Stimulated activated CD8-positive, alpha-beta memory T cell treated with anti-CD3 and anti-CD28 coated beads, Interleukin-2, amount 100 ng/mL, for 48 hours (primary cell): ENCODE measurements around the gene PNLIPRP1.

ENCODE experiments used
- DNase-seq, 2 donors: peaks; one replicate each; pipeline ENCODE4 v3.0.0-alpha.2; 2020; ENCODE audit warnings: low read depth in 2 of 2

Gene PNLIPRP1

GRCh38 chr10:116631871-116632295 lies 41.1 kb downstream of the PNLIPRP1 start:
- DNase-seq: no peak

GRCh38 chr10:116632596-116633215 lies 41.9 kb downstream of the PNLIPRP1 start:
- DNase-seq: no peak

GRCh38 chr10:116633216-116633600 lies 42.4 kb downstream of the PNLIPRP1 start:
- no peak for DNase-seq

GRCh38 chr10:116634126-116634975 lies 43.6 kb downstream of the PNLIPRP1 start:
- DNase-seq: no peak

- no peak for DNase-seq
Measured at GRCh38 chr10:116636385-116636784, 45.6 kb downstream of the PNLIPRP1 start.

- DNase-seq: no peak
Measured at GRCh38 chr10:116636976-116637375, 46.2 kb downstream of the PNLIPRP1 start.

GRCh38 chr10:116637830-116638229 lies 47.1 kb downstream of the PNLIPRP1 start:
- no peak for DNase-seq

GRCh38 chr10:116646502-116646901 lies 55.7 kb downstream of the PNLIPRP1 start:
- no peak for DNase-seq

GRCh38 chr10:116648903-116649302 lies 58.1 kb downstream of the PNLIPRP1 start:
- no peak for DNase-seq

GRCh38 chr10:116653885-116654284 lies 63.1 kb downstream of the PNLIPRP1 start:
- no peak for DNase-seq

- no peak for DNase-seq
Measured at GRCh38 chr10:116654816-116655215, 64.1 kb downstream of the PNLIPRP1 start.

- DNase-seq: no peak
Measured at GRCh38 chr10:116655568-116655967, 64.8 kb downstream of the PNLIPRP1 start.

- no peak for DNase-seq
Measured at GRCh38 chr10:116656044-116656443, 65.3 kb downstream of the PNLIPRP1 start.

- no peak for DNase-seq
Measured at GRCh38 chr10:116657863-116658551, 67.2 kb downstream of the PNLIPRP1 start.
